Left cardiac atrium (tissue), 4 donors: ENCODE results near the gene ITPA. TPM values are rescaled to one million over a fixed set of nuclear protein-coding genes. Genes with fewer than 3 reads are reported as not detected.

Source experiments
- ATAC-seq, 2 donors: fragments of 200-7000 bp; cut with Tn5 transposase; one replicate each; pipeline ENCODE4 v1.9.1; 2020; ENCODE audit warnings: mild to moderate bottlenecking in 2 of 2, moderate library complexity in 2 of 2
- DNase-seq: peaks from one replicate; pipeline ENCODE4 v3.0.0-alpha.2; 2020
- intact Hi-C, 2 donors: fragments of 100-400 bp; cut with DNase I; formaldehyde crosslinking; loops; one replicate each; pipeline versions ENCODE4 v1.14.1 to v1.15.1; 2022 to 2023
- total RNA-seq, 2 donors: library from RNA; stranded (reverse); fragmentation: NEBNext Ultra II Directional; extraction: Animal tissue kit (Norgen Biotek cat#: 25700); gene quantifications; one replicate each; pipeline ENCODE4 v1.2.1, GENCODE V29; 2021
- donor health status: DM: no; HTN: yes; CAD: no.
- donor health status: DM: no; HTN: yes; CAD: no; lungs with severe emphysema.
- donor health status: DM: yes; HTN: yes; CAD: no.
- donor health status: Dilated cardiomyopathy.

ITPA gene
- total RNA-seq, 2 donors from 2014 or later = 18.7 to 25.7 TPM

GRCh38 chr20:3222635-3223600 lies 13.6 kb downstream of the ITPA start:
- peak; percentile 21 to 79 for ATAC-seq
- no peak for DNase-seq
- intact Hi-C loops = loop anchor here in 1 of 2 donors (5.0 kb wide), 1 partner anchor 94 kb away; no protein-coding TSS in a partner anchor

GRCh38 chr20:3223651-3223993 lies 14.3 kb downstream of the ITPA start:
- intact Hi-C loops = loop anchor here in 1 of 2 donors (5.0 kb wide), 1 partner anchor 94 kb away; no protein-coding TSS in a partner anchor
- no peak for DNase-seq
- no peak for ATAC-seq

- DNase-seq (no peak), ATAC-seq (no peak)
- intact Hi-C loops = loop anchor here in 1 of 2 donors (5.0 kb wide), 1 partner anchor 93 kb away; no protein-coding TSS in a partner anchor
Observed at GRCh38 chr20:3223994-3224680, 14.8 kb downstream of the ITPA start.

DNA sequence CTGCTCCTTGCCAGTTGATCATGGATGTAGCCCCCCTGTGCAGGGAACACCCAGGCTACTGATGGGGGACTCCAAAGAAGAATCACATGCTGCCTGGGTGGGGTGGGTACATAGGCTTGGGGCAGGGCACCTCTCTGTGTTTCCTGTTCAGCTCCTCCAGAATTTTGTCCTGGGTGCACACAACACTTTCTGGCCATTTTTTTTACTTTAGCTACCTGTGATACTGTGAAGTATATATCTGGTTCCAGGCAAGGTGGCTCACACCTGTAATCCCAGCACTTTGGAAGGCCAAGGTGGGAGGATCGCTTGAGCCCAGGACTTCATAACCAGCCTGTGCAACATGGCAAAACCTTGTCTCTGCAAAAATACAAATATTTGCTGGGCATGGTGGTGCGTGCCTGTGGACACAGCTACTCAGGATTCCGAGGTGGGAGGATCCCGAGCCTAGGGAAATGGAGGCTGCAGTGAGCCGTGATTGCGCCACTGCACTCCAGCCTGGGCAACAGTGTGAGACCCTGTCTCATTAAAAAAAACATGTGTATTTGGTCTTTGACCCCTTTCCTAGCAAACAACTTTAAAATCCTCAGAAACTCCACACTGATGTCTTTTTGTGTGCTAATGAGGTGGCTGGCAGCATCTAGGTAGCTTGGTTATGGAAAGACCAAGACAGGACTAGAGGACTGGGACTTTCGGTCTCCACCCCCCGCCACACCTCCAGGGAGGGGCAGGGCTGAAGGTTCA lies 15.6 kb downstream of the ITPA start:
- ATAC-seq (no peak), DNase-seq (no peak)
- intact Hi-C loops = loop anchor here in 1 of 2 donors (5.0 kb wide), 1 partner anchor 92 kb away; no protein-coding TSS in a partner anchor

DNA sequence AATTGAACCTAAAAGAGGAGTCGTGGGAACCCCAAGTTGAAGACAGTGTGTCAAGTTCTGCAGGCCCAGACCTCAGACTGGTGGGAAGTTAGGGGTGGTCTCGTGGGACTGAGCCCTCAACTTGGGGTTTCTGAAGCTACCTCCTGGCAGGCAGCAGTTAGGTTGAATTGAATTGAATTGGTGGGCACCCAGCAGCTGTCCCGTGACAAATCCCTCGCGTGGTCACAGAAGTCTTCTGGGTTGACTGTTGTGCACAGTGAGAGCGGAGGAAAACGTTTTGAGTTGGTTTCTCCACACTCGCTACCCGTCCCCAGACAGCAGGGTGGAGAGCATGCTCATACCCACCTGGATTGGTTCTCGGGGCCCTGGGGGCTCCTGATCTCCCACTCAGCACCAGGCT lies 16.8 kb downstream of the ITPA start:
- intact Hi-C loops = no loop called here
- ATAC-seq (no peak), DNase-seq (no peak)

DNA sequence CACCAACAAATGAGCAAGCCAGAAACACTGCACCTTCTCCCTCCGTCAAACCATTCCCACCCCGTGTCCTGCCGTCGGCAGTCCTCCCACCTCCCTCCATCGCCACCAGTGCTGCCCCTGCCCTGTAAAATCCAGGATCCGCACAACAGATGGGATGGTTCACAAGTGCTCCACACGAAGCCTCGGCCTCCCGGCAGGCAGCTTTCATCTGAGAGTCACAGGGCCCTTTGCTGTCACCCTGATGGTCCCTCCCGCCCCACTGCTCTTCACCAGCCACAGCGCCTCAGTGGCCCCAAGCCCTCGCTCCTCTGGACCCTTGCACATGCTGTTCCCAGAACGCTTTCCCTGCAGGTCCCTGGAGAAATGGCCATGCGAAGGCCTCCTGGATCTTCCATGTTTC lies 17.6 kb downstream of the ITPA start:
- ATAC-seq (no peak), DNase-seq (no peak)
- intact Hi-C loops = no loop called here

- intact Hi-C loops = no loop called here
- no peak for ATAC-seq
Observed at GRCh38 chr20:3227506-3227905, 18.2 kb downstream of the ITPA start.

DNA sequence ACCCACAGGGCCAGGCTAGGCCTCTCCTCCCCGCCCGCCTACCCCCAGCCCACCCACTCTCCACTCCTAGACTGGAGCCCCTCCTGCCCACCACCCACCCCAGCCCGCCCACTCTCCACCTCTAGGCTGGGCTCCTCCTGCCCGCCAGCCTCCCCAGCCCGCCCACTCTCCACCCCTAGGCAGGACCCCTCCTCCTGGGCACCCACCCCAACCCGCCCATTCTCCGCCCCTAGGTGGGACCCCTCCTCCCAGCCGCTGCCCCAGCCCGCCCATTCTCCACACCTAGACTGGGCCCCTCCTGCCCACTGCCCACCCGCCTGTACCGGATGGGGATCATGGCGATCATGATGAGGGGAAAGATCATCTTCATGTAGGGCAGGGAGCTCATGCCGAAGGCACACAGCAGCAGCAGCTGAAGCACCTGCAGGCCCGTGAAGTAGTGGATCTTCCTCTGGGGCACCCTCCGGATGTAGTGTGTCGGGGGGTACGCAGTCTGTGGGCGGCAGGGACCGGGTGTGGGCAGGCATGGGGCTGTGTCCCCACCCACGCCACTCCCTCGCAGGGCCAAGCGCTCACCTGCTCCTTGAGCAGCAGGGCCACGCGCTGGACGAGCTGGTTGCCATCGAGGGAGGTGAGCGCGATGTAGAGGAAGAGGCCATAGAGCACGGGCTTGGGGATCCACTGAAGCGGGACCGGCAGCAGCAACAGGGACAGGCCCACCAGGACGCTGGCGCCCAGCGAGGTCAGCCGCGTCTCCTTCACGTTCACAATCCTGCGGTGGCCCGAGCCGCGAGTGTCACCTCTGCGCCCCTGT lies 18.8 kb downstream of the ITPA start:
- DNase-seq (no peak), ATAC-seq (no peak)
- intact Hi-C loops = no loop called here

More at GRCh38 chr20:3227506-3227905, 18.2 kb downstream of the ITPA start:
- no peak for DNase-seq

DNA sequence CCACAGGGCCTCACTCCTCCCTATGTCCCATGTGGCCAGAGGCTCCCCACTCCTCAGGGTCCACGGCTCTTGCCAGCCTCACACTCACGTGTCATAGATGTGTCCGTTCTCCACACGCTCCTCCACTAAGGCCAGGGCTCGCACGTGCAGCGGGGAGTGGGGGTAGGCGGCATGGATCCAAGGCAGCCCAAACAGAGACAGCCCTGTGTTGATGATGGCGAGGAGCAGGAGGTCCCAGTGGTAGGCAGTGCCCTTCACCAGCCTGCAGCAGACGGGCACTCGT lies 19.4 kb downstream of the ITPA start:
- intact Hi-C loops = no loop called here
- DNase-seq = no peak
- no peak for ATAC-seq

DNA sequence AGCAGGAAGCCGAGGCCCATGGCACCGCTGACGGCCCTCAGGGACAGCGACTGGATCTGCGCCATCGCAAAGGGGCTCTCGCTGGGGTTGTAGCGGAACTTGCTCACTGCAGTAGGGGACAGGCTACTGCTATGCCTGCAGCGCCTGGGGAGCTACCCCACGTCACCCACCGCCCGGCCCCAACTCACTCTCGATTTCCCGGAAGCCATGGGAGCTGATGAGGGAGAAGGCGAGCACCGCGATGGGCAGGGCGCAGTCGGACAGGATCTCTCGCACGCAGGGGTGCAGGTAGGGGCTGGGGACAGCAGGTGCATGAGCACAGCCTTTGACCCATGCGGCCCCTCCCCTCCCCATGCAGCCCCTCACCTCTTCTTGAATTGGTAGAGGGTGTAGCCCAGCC lies 19.9 kb downstream of the ITPA start:
- DNase-seq = no peak
- intact Hi-C loops = no loop called here
- ATAC-seq = no peak

GRCh38 chr20:3229798-3230197 lies 20.5 kb downstream of the ITPA start:
- no peak for DNase-seq
- ATAC-seq = no peak
- intact Hi-C loops = no loop called here

- intact Hi-C loops = no loop called here
- ATAC-seq (no peak), DNase-seq (no peak)
Observed at GRCh38 chr20:3231116-3231515, 21.8 kb downstream of the ITPA start.

GRCh38 chr20:3231889-3232588 lies 22.7 kb downstream of the ITPA start:
- no peak for ATAC-seq
- DNase-seq = no peak
- intact Hi-C loops = no loop called here

DNA sequence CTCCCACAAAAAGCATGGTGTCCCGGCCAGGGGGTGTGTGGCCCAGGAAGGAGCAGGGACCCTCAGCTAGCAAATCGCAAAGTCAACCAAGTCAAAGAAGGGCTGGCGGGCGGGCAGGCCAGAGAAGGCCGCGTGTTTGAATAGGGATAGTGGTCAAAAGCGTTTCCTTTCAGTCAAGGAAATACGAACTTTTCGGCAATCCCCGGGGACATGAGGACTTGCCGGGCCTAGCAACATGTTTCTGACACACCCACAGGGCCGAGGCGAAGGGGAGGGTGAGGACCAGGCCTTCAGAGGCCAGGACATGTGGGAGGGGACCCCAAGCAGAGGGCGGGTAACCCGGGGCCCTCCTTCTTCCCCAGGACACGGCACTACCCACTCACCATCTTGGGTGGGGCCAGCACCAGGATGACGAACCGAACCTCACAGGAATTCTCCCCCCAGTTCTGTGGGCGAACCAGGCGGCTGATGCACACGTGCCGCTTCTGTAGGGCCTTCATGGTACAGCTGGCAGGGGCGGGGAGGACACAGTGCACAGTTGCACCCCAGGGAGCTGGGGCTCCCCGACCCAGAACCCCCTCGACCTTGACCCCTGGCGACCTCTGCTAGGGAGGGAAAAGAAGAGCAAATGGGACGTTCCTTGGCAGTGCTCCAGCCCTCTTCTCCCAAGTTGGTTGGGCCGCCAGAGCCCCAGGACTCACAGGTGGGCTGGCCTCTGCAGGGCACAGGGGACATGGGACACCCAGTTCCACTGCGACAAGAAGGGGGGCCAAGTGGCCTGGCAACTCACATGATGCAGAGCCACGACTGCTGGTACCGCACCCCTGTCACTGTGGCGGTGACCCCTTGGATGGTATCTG lies 24.1 kb downstream of the ITPA start:
- DNase-seq (no peak), ATAC-seq (no peak)
- intact Hi-C loops = no loop called here

- DNase-seq (no peak), ATAC-seq (no peak)
- intact Hi-C loops = no loop called here
Observed at GRCh38 chr20:3233991-3234498, 24.7 kb downstream of the ITPA start.

GRCh38 chr20:3235666-3236324 lies 26.5 kb downstream of the ITPA start:
- intact Hi-C loops = no loop called here
- DNase-seq (no peak), ATAC-seq (no peak)
